ENCODE results near the gene SCARB1. TPM values are rescaled to one million over a fixed set of nuclear protein-coding genes. Genes with fewer than 3 reads are reported as not detected.

The SCARB1 gene
- polyA plus RNA-seq, 4 donors = 41.9 to 230 (median 180) TPM

- peaks cover 0 to 6% (median 0%) of the 10 kb centered on the region in 3 donors for H3K27me3 ChIP-seq (ENCODE audit: control insufficient read depth in 3 of 3, insufficient read depth in 3 of 3, low read length in 3 of 3)
- DNase-seq (no peak), FAIRE-seq (no peak)
- 87 to 93% (median 91%) methylated on average over 9 of the region's 9 CpGs for WGBS, 3 donors
- no peaks in the 10 kb centered on the region for H3K4me1 ChIP-seq (ENCODE audit: control insufficient read depth in 3 of 3, insufficient read depth in 2 of 3, low read depth in 1 of 3, low read length in 2 of 3)
- no peak overlapping the region for H3K4me3 ChIP-seq (ENCODE audit: low read depth in 1 of 3, low read length in 3 of 3)
- H3K27ac ChIP-seq (ENCODE audit: low read depth in 1 of 3, low read length in 2 of 3) = no peak overlapping the region
- peaks cover 0 to 28% of the 10 kb centered on the region in 2 donors for H3K9me3 ChIP-seq (ENCODE audit: control insufficient read depth in 2 of 2, insufficient read depth in 1 of 2, low read depth in 1 of 2, low read length in 1 of 2)
- H3K36me3 ChIP-seq (ENCODE audit: control insufficient read depth in 3 of 3, insufficient read depth in 2 of 3, low read depth in 1 of 3, low read length in 3 of 3) = no peaks in the 10 kb centered on the region
Observed at GRCh38 chr12:124760560-124760959, 103.1 kb downstream of the SCARB1 start.

DNA sequence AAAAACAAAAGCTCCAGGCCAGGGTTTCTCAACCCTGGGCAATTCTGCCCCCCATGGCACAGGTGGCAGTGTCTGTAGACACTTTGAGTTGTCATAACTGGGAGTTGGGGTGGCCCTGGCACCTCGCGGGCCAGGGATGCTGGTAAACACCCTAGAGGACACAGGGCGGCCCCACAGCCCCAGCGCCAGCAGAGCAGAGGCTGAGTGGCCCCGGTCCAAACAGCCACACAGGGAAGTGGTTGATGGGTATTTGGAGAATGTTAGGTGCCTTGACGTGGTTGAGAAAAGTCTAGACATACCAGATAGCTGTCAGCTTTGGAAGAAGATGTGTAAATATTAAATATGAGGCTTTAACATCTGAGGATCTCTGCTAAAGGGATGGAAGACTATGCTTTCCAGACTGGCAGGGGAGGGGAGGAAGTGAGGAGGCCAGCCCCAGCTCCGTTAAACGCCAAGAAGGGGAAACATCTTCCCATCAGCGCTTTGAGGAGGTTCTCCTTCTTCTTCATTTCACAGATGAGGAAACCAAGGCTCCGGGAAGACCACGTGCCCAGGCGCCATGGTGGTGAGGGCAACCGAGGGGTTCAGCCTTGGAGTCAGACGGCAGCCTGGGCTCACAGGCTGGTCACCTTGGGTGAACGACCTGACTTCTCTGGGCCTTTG is 103.7 kb downstream of the SCARB1 start:
- DNase-seq (no peak), FAIRE-seq (no peak)
- H3K27me3 ChIP-seq (ENCODE audit: control insufficient read depth in 3 of 3, insufficient read depth in 3 of 3, low read length in 3 of 3) = peaks cover 0 to 6% (median 0%) of the 10 kb centered on the region in 3 donors
- H3K27ac ChIP-seq (ENCODE audit: low read depth in 1 of 3, low read length in 2 of 3) = no peak overlapping the region
- peaks cover 0 to 3% (median 0%) of the 10 kb centered on the region in 3 donors for H3K4me1 ChIP-seq (ENCODE audit: control insufficient read depth in 3 of 3, insufficient read depth in 2 of 3, low read depth in 1 of 3, low read length in 2 of 3)
- 53 to 76% (median 65%) methylated on average over 13 to 15 of the region's 15 CpGs for WGBS, 3 donors
- H3K36me3 ChIP-seq (ENCODE audit: control insufficient read depth in 3 of 3, insufficient read depth in 2 of 3, low read depth in 1 of 3, low read length in 3 of 3) = no peaks in the 10 kb centered on the region
- H3K9me3 ChIP-seq (ENCODE audit: control insufficient read depth in 2 of 2, insufficient read depth in 1 of 2, low read depth in 1 of 2, low read length in 1 of 2) = peaks cover 0 to 22% of the 10 kb centered on the region in 2 donors
- H3K4me3 ChIP-seq (ENCODE audit: low read depth in 1 of 3, low read length in 3 of 3) = no peak overlapping the region

- WGBS, 3 donors = 70 to 75% (median 73%) methylated on average over 31 to 32 of the region's 32 CpGs
- H3K9me3 ChIP-seq (ENCODE audit: control insufficient read depth in 2 of 2, insufficient read depth in 1 of 2, low read depth in 1 of 2, low read length in 1 of 2) = peaks cover 0 to 19% of the 10 kb centered on the region in 2 donors
- FAIRE-seq = no peak
- no peak overlapping the region for H3K4me3 ChIP-seq (ENCODE audit: low read depth in 1 of 3, low read length in 3 of 3)
- H3K27ac ChIP-seq (ENCODE audit: low read depth in 1 of 3, low read length in 2 of 3) = no peak overlapping the region
- H3K4me1 ChIP-seq (ENCODE audit: control insufficient read depth in 3 of 3, insufficient read depth in 2 of 3, low read depth in 1 of 3, low read length in 2 of 3) = peaks cover 0 to 6% (median 0%) of the 10 kb centered on the region in 3 donors
- DNase-seq = no peak
- H3K27me3 ChIP-seq (ENCODE audit: control insufficient read depth in 3 of 3, insufficient read depth in 3 of 3, low read length in 3 of 3) = peaks cover 0 to 6% (median 0%) of the 10 kb centered on the region in 3 donors
- H3K36me3 ChIP-seq (ENCODE audit: control insufficient read depth in 3 of 3, insufficient read depth in 2 of 3, low read depth in 1 of 3, low read length in 3 of 3) = no peaks in the 10 kb centered on the region
Observed at GRCh38 chr12:124758266-124759220, 105.1 kb downstream of the SCARB1 start.

DNA sequence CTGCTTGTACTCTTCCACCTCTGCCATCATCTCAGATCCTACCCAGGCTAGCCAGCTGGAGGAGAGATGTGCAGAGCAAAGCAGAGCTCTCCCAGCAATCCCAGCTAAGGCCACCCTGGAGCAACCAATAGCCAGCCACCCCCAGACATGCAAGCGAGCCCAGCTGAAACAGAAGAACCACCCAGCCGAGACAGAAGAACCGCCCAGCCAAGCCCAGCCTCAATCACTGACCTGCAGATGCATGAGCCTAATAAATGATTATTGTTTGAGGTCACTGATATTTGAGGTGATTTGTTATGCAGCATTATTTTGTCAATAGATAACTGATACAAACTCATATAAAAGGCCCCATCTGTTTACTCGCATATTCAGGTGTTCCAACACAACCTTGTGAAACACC is 106.3 kb downstream of the SCARB1 start:
- DNase-seq (no peak), FAIRE-seq (no peak)
- Histone ChIP-seq H3K9me3 (ENCODE audit: control insufficient read depth in 2 of 2, insufficient read depth in 1 of 2, low read depth in 1 of 2, low read length in 1 of 2) (peaks cover 0 to 23% of the 10 kb centered on the region in 2 donors), H3K36me3 (ENCODE audit: control insufficient read depth in 3 of 3, insufficient read depth in 2 of 3, low read depth in 1 of 3, low read length in 3 of 3) (no peaks in the 10 kb centered on the region), H3K4me1 (ENCODE audit: control insufficient read depth in 3 of 3, insufficient read depth in 2 of 3, low read depth in 1 of 3, low read length in 2 of 3) (peaks cover 0 to 6% (median 0%) of the 10 kb centered on the region in 3 donors), H3K4me3 (ENCODE audit: low read depth in 1 of 3, low read length in 3 of 3) (no peak overlapping the region), H3K27me3 (ENCODE audit: control insufficient read depth in 3 of 3, insufficient read depth in 3 of 3, low read length in 3 of 3) (peaks cover 0 to 6% (median 0%) of the 10 kb centered on the region in 3 donors), H3K27ac (ENCODE audit: low read depth in 1 of 3, low read length in 2 of 3) (no peak overlapping the region)
- 96 to 97% (median 96%) methylated on average over 4 of the region's 4 CpGs for WGBS, 3 donors

- Histone ChIP-seq H3K36me3 (ENCODE audit: control insufficient read depth in 3 of 3, insufficient read depth in 2 of 3, low read depth in 1 of 3, low read length in 3 of 3) (no peaks in the 10 kb centered on the region), H3K4me3 (ENCODE audit: low read depth in 1 of 3, low read length in 3 of 3) (no peak overlapping the region), H3K27ac (ENCODE audit: low read depth in 1 of 3, low read length in 2 of 3) (no peak overlapping the region), H3K4me1 (ENCODE audit: control insufficient read depth in 3 of 3, insufficient read depth in 2 of 3, low read depth in 1 of 3, low read length in 2 of 3) (peaks cover 0 to 6% (median 0%) of the 10 kb centered on the region in 3 donors), H3K27me3 (ENCODE audit: control insufficient read depth in 3 of 3, insufficient read depth in 3 of 3, low read length in 3 of 3) (peaks cover 0 to 6% (median 0%) of the 10 kb centered on the region in 3 donors), H3K9me3 (ENCODE audit: control insufficient read depth in 2 of 2, insufficient read depth in 1 of 2, low read depth in 1 of 2, low read length in 1 of 2) (peaks cover 0 to 22% of the 10 kb centered on the region in 2 donors)
- FAIRE-seq = no peak
- WGBS, 3 donors = 88 to 97% (median 95%) methylated on average over 3 of the region's 3 CpGs
- no peak for DNase-seq
Observed at GRCh38 chr12:124756760-124757159, 106.9 kb downstream of the SCARB1 start.

- Histone ChIP-seq H3K9me3 (ENCODE audit: control insufficient read depth in 2 of 2, insufficient read depth in 1 of 2, low read depth in 1 of 2, low read length in 1 of 2) (peaks cover 0 to 22% of the 10 kb centered on the region in 2 donors), H3K4me3 (ENCODE audit: low read depth in 1 of 3, low read length in 3 of 3) (no peak overlapping the region), H3K27me3 (ENCODE audit: control insufficient read depth in 3 of 3, insufficient read depth in 3 of 3, low read length in 3 of 3) (peaks cover 0 to 6% (median 0%) of the 10 kb centered on the region in 3 donors), H3K36me3 (ENCODE audit: control insufficient read depth in 3 of 3, insufficient read depth in 2 of 3, low read depth in 1 of 3, low read length in 3 of 3) (no peaks in the 10 kb centered on the region), H3K27ac (ENCODE audit: low read depth in 1 of 3, low read length in 2 of 3) (peak overlapping the region in 1 of 3 donors; percentile 83), H3K4me1 (ENCODE audit: control insufficient read depth in 3 of 3, insufficient read depth in 2 of 3, low read depth in 1 of 3, low read length in 2 of 3) (peaks cover 0 to 6% (median 0%) of the 10 kb centered on the region in 3 donors)
- 64 to 74% (median 68%) methylated on average over 6 of the region's 6 CpGs for WGBS, 3 donors
- FAIRE-seq (no peak), DNase-seq (no peak)
Observed at GRCh38 chr12:124756166-124756565, 107.5 kb downstream of the SCARB1 start.

- Histone ChIP-seq H3K4me3 (ENCODE audit: low read depth in 1 of 3, low read length in 3 of 3) (no peak overlapping the region), H3K4me1 (ENCODE audit: control insufficient read depth in 3 of 3, insufficient read depth in 2 of 3, low read depth in 1 of 3, low read length in 2 of 3) (peaks cover 0 to 6% (median 0%) of the 10 kb centered on the region in 3 donors), H3K9me3 (ENCODE audit: control insufficient read depth in 2 of 2, insufficient read depth in 1 of 2, low read depth in 1 of 2, low read length in 1 of 2) (peaks cover 0 to 22% of the 10 kb centered on the region in 2 donors), H3K27ac (ENCODE audit: low read depth in 1 of 3, low read length in 2 of 3) (peak overlapping the region in 2 of 3 donors; percentile 42 to 83), H3K27me3 (ENCODE audit: control insufficient read depth in 3 of 3, insufficient read depth in 3 of 3, low read length in 3 of 3) (peaks cover 0 to 3% (median 0%) of the 10 kb centered on the region in 3 donors), H3K36me3 (ENCODE audit: control insufficient read depth in 3 of 3, insufficient read depth in 2 of 3, low read depth in 1 of 3, low read length in 3 of 3) (no peaks in the 10 kb centered on the region)
- DNase-seq (no peak), FAIRE-seq (no peak)
- WGBS, 3 donors = 75 to 91% (median 80%) methylated on average over 8 of the region's 8 CpGs
Observed at GRCh38 chr12:124755801-124756148, 107.9 kb downstream of the SCARB1 start.
